Adrenal gland (tissue), 5 donors: ENCODE data around the gene DMD.

ENCODE experiments used
- CTCF ChIP-seq, 6 experiments: fragments of 450-650 bp in 4 of 6; fragments of 200-600 bp in 2 of 6; sonication (generic) in 1 of 6; IDR thresholded peaks; 1 replicate in 5 of 6; 2 replicates in 1 of 6; pipeline versions ENCODE4 v1.5.1 to v1.8.0; 2016 to 2021; ENCODE audit warnings: antibody characterized with exemption in 6 of 6, mild to moderate bottlenecking in 2 of 6, moderate library complexity in 1 of 6
- POLR2A ChIP-seq, 2 donors: fragments of 450-650 bp; IDR thresholded peaks; one replicate each; pipeline ENCODE4 v1.6.1; 2017; ENCODE audit warnings: antibody characterized with exemption in 2 of 2, mild to moderate bottlenecking in 2 of 2, moderate library complexity in 1 of 2
- donor health status: DM: no; HTN: no; CAD: no.

- TF ChIP-seq POLR2A (IDR thresholded peaks at IDR 0.05) (no peak), CTCF (IDR thresholded peaks at IDR 0.05) (no peak)
Measured at GRCh38 chrX:31819455-31819854, 1391.9 kb downstream of the DMD start.
